Dendritic cell treated with granulocyte-macrophage colony-stimulating factor and Interleukin-4, amounts not matched to agents 40 ng/mL and 50 ng/mL, for 4 days (primary cell): ENCODE results near the gene MANSC1.

Source experiments
- H3K27ac Mint-ChIP-seq: one replicate; pipeline ENCODE4 v1.8.0; 2022; ENCODE audit warnings: mild to moderate bottlenecking, mixed read lengths
- H3K27me3 Mint-ChIP-seq: one replicate; pipeline ENCODE4 v1.8.0; 2022; ENCODE audit warnings: mild to moderate bottlenecking, mixed read lengths
- H3K36me3 Mint-ChIP-seq: one replicate; pipeline ENCODE4 v1.8.0; 2022; ENCODE audit warnings: low read depth, mixed read lengths
- H3K4me1 Mint-ChIP-seq: one replicate; pipeline ENCODE4 v1.8.0; 2022; ENCODE audit warnings: low read depth, mixed read lengths
- H3K4me3 Mint-ChIP-seq: one replicate; pipeline ENCODE4 v1.8.0; 2022; ENCODE audit warnings: mild to moderate bottlenecking, moderate library complexity, mixed read lengths
- H3K9me3 Mint-ChIP-seq: one replicate; pipeline ENCODE4 v1.8.0; 2022; ENCODE audit warnings: mixed read lengths
- intact Hi-C: fragments of 100-400 bp; cut with micrococcal nuclease; formaldehyde crosslinking; loops from one replicate; pipeline ENCODE4 v1.15.0; 2022

MANSC1 gene

GRCh38 chr12:12349711-12350665 is at the start of gene MANSC1:
Gene MANSC1, minus strand, starts transcription at chr12:12350242. Its CDS starts 6,928 bp downstream, at chr12:12343314.
- Mint-ChIP-seq H3K27ac (no peak within 1 kb of the TSS), H3K4me1 (peaks cover 12% of the 10 kb centered on the region), H3K4me3 (peak within 1 kb of the TSS; percentile 67), H3K27me3 (peaks cover 4% of the 10 kb centered on the region), H3K36me3 (no peaks in the 10 kb centered on the region), H3K9me3 (no peaks in the 10 kb centered on the region)
- intact Hi-C loops: no loop called here

GRCh38 chr12:12399161-12399560 is 49.1 kb upstream of the MANSC1 start:
- peaks cover 19% of the 10 kb centered on the region for H3K36me3 Mint-ChIP-seq
- no peak overlapping the region for H3K27ac Mint-ChIP-seq
- H3K4me1 Mint-ChIP-seq: peaks cover 25% of the 10 kb centered on the region
- H3K4me3 Mint-ChIP-seq: no peak overlapping the region
- H3K27me3 Mint-ChIP-seq: no peaks in the 10 kb centered on the region
- no peaks in the 10 kb centered on the region for H3K9me3 Mint-ChIP-seq
- intact Hi-C loops: no loop called here

GRCh38 chr12:12398026-12398859 is 48.2 kb upstream of the MANSC1 start:
- H3K27ac Mint-ChIP-seq: no peak overlapping the region
- peaks cover 18% of the 10 kb centered on the region for H3K4me1 Mint-ChIP-seq

GRCh38 chr12:12397184-12397583 is 47.1 kb upstream of the MANSC1 start:
- intact Hi-C loops: no loop called here
- no peaks in the 10 kb centered on the region for H3K27me3 Mint-ChIP-seq
- no peak overlapping the region for H3K4me3 Mint-ChIP-seq
- H3K36me3 Mint-ChIP-seq: peaks cover 19% of the 10 kb centered on the region
- no peak overlapping the region for H3K27ac Mint-ChIP-seq
- no peaks in the 10 kb centered on the region for H3K9me3 Mint-ChIP-seq
- H3K4me1 Mint-ChIP-seq: peaks cover 7% of the 10 kb centered on the region

More at GRCh38 chr12:12398026-12398859, 48.2 kb upstream of the MANSC1 start:
- Mint-ChIP-seq H3K4me3 (no peak overlapping the region), H3K36me3 (peaks cover 19% of the 10 kb centered on the region), H3K27me3 (no peaks in the 10 kb centered on the region), H3K9me3 (no peaks in the 10 kb centered on the region)
- intact Hi-C loops: no loop called here

GRCh38 chr12:12396694-12397093 is 46.7 kb upstream of the MANSC1 start:
- Mint-ChIP-seq H3K4me1 (peaks cover 6% of the 10 kb centered on the region), H3K27me3 (no peaks in the 10 kb centered on the region), H3K36me3 (peaks cover 19% of the 10 kb centered on the region), H3K27ac (no peak overlapping the region), H3K9me3 (no peaks in the 10 kb centered on the region), H3K4me3 (no peak overlapping the region)
- intact Hi-C loops: no loop called here

GRCh38 chr12:12393171-12393570 is 43.1 kb upstream of the MANSC1 start:
- peaks cover 3% of the 10 kb centered on the region for H3K4me1 Mint-ChIP-seq
- no peak overlapping the region for H3K27ac Mint-ChIP-seq
- intact Hi-C loops: no loop called here
- no peaks in the 10 kb centered on the region for H3K27me3 Mint-ChIP-seq
- H3K36me3 Mint-ChIP-seq: peaks cover 25% of the 10 kb centered on the region
- no peaks in the 10 kb centered on the region for H3K9me3 Mint-ChIP-seq
- no peak overlapping the region for H3K4me3 Mint-ChIP-seq

GRCh38 chr12:12392413-12392812 is 42.4 kb upstream of the MANSC1 start:
- H3K27me3 Mint-ChIP-seq: no peaks in the 10 kb centered on the region
- no peaks in the 10 kb centered on the region for H3K4me1 Mint-ChIP-seq
- H3K27ac Mint-ChIP-seq: no peak overlapping the region
- H3K9me3 Mint-ChIP-seq: no peaks in the 10 kb centered on the region
- H3K36me3 Mint-ChIP-seq: peaks cover 29% of the 10 kb centered on the region
- no peak overlapping the region for H3K4me3 Mint-ChIP-seq
- intact Hi-C loops: no loop called here

- Mint-ChIP-seq H3K4me1 (no peaks in the 10 kb centered on the region), H3K27ac (no peak overlapping the region), H3K4me3 (no peak overlapping the region), H3K9me3 (no peaks in the 10 kb centered on the region), H3K36me3 (peaks cover 42% of the 10 kb centered on the region), H3K27me3 (no peaks in the 10 kb centered on the region)
- intact Hi-C loops: no loop called here
Measured at GRCh38 chr12:12387501-12387900, 37.5 kb upstream of the MANSC1 start.

GRCh38 chr12:12384571-12385340 is 34.7 kb upstream of the MANSC1 start:
- Mint-ChIP-seq H3K27ac (no peak overlapping the region), H3K9me3 (no peaks in the 10 kb centered on the region), H3K36me3 (peaks cover 51% of the 10 kb centered on the region), H3K4me1 (peaks cover 9% of the 10 kb centered on the region), H3K27me3 (no peaks in the 10 kb centered on the region), H3K4me3 (no peak overlapping the region)
- intact Hi-C loops: no loop called here

- no peak overlapping the region for H3K27ac Mint-ChIP-seq
- no peaks in the 10 kb centered on the region for H3K9me3 Mint-ChIP-seq
- no peaks in the 10 kb centered on the region for H3K27me3 Mint-ChIP-seq
- H3K4me1 Mint-ChIP-seq: peaks cover 23% of the 10 kb centered on the region
- no peak overlapping the region for H3K4me3 Mint-ChIP-seq
- H3K36me3 Mint-ChIP-seq: peaks cover 42% of the 10 kb centered on the region
- intact Hi-C loops: no loop called here
Measured at GRCh38 chr12:12381982-12382381, 31.9 kb upstream of the MANSC1 start.

- intact Hi-C loops: no loop called here
- H3K4me3 Mint-ChIP-seq: no peak overlapping the region
- H3K27ac Mint-ChIP-seq: peak overlapping the region; percentile 83
- peaks cover 23% of the 10 kb centered on the region for H3K4me1 Mint-ChIP-seq
- H3K9me3 Mint-ChIP-seq: no peaks in the 10 kb centered on the region
- no peaks in the 10 kb centered on the region for H3K27me3 Mint-ChIP-seq
- peaks cover 42% of the 10 kb centered on the region for H3K36me3 Mint-ChIP-seq
Measured at GRCh38 chr12:12380949-12381593, 31.0 kb upstream of the MANSC1 start.

GRCh38 chr12:12379831-12380730 is 30.0 kb upstream of the MANSC1 start:
- Mint-ChIP-seq H3K27me3 (no peaks in the 10 kb centered on the region), H3K36me3 (peaks cover 37% of the 10 kb centered on the region), H3K4me3 (no peak overlapping the region), H3K4me1 (peaks cover 23% of the 10 kb centered on the region), H3K9me3 (no peaks in the 10 kb centered on the region), H3K27ac (peak overlapping the region; percentile 83)
- intact Hi-C loops: loop anchor here (2.0 to 5.0 kb wide), 2 partner anchors 181 to 337 kb away; partner anchors contain the start of gene CDKN1B
